Thyroid gland (tissue), 4 donors: ENCODE measurements around the gene RHBDD2.

Experiments used
- CTCF ChIP-seq, 6 experiments: fragments of 200-600 bp in 3 of 6; fragments of 450-650 bp in 3 of 6; sonication (generic) in 3 of 6; IDR thresholded peaks; one replicate each; pipeline ENCODE4 v1.5.1; 2016 to 2019; ENCODE audit warnings: antibody characterized with exemption in 6 of 6, mild to moderate bottlenecking in 2 of 6, inconsistent platforms in 1 of 6, moderate library complexity in 1 of 6
- POLR2A ChIP-seq, 2 donors: fragments of 450-650 bp; IDR thresholded peaks; one replicate each; pipeline ENCODE4 v1.6.1; 2017; ENCODE audit warnings: antibody characterized with exemption in 2 of 2, mild to moderate bottlenecking in 2 of 2, moderate library complexity in 1 of 2

- no peak for TF ChIP-seq POLR2A (IDR thresholded peaks at IDR 0.05)
- no peak for TF ChIP-seq CTCF (IDR thresholded peaks at IDR 0.05)
Measured at GRCh38 chr7:75835688-75836285, 43.0 kb upstream of the RHBDD2 start.
